ENCODE results near the gene VSIG2. TPM values are rescaled to one million over a fixed set of nuclear protein-coding genes. Genes with fewer than 3 reads are reported as not detected.

Gene VSIG2
- total and polyA plus RNA-seq, 2 donors (not counting 3 experiments of a cell fraction or from before 2014, with no cell fraction given) = 1.2 to 7.0 TPM

- H3K4me1 ChIP-seq (ENCODE audit: control insufficient read depth, extremely low read depth, insufficient read depth, low read length) = peaks cover 73% of the 10 kb centered on the region
- FAIRE-seq (no peak), DNase-seq (ENCODE audit: low read depth, low spot score) (no peak)
- TF ChIP-seq JUN (IDR thresholded peaks at IDR 0.05; ENCODE audit: borderline replicate concordance, insufficient read depth, insufficient read length, low read depth) = no peak
- TF ChIP-seq POLR2AphosphoS5 (IDR thresholded peaks at IDR 0.05; ENCODE audit: insufficient read depth, low read depth, low read length) = no peak
- TF ChIP-seq GATA2 (IDR thresholded peaks at IDR 0.05; ENCODE audit: insufficient read depth, insufficient read length, low read depth, low read length) = no peak
- TF ChIP-seq POLR2A (IDR thresholded peaks at IDR 0.05; ENCODE audit: low read depth, low read length) = no peak
- TF ChIP-seq MYC (IDR thresholded peaks at IDR 0.05; ENCODE audit: low read depth, low read length) = no peak
- H3K27me3 ChIP-seq (ENCODE audit: control insufficient read depth in 2 of 2, insufficient read depth in 2 of 2, low read length in 2 of 2) = no peaks in the 10 kb centered on the region
- no peak overlapping the region for H3K4me3 ChIP-seq (replicated peaks in 1 of 3; ENCODE audit: insufficient read depth in 1 of 3, low read depth in 1 of 3, low read length in 3 of 3)
- peak overlapping the region; percentile 37 for H3K4me2 ChIP-seq (ENCODE audit: insufficient read depth, low read length)
- intact Hi-C loops (cut with micrococcal nuclease) = no loop called here
- H3K9me3 ChIP-seq (replicated peaks; ENCODE audit: control insufficient read depth, insufficient read depth, low read length) = no peaks in the 10 kb centered on the region
- BruUV-seq (replicated peaks) = no TSS peak
- H3K9me1 ChIP-seq (replicated peaks; ENCODE audit: control insufficient read depth, extremely low read depth, insufficient read depth, low read length) = no peaks in the 10 kb centered on the region
- peaks cover 41% of the 10 kb centered on the region for H3K79me2 ChIP-seq (ENCODE audit: control insufficient read depth, insufficient read depth, low read length)
- H3K9ac ChIP-seq (replicated peaks; ENCODE audit: extremely low read depth, insufficient read depth, low read length) = no peak overlapping the region
- CTCF ChIA-PET = interaction anchor here (1.2 to 16.9 kb wide), 5 partner anchors 6 to 110 kb away, joined by 3 to 301 read pairs (median 29); partner anchors contain the start of genes ESAM, NRGN and VSIG2
- H3K36me3 ChIP-seq (ENCODE audit: control insufficient read depth in 2 of 2, extremely low read depth in 1 of 2, insufficient read depth in 2 of 2, low read length in 2 of 2) = peaks cover 23 to 38% of the 10 kb centered on the region in 2 experiments
- H4K20me1 ChIP-seq (replicated peaks; ENCODE audit: control insufficient read depth, extremely low read depth, insufficient read depth, low read length) = no peaks in the 10 kb centered on the region
- POLR2A ChIA-PET = interaction anchor here (1.2 to 1.8 kb wide), 2 partner anchors 8 to 122 kb away, joined by 3 to 7 read pairs; no protein-coding TSS in a partner anchor
- peak overlapping the region; percentile 35 for H3K27ac ChIP-seq (ENCODE audit: insufficient read depth, low read depth, low read length)
- no peak overlapping the region for H2AFZ ChIP-seq (ENCODE audit: low read depth, low read length)
- dilution Hi-C loops (cut with MboI; ENCODE audit: extremely low pct_ligation_motif_present, low sequenced_read_pairs) = no loop called here
These were observed 2.7 kb upstream of the VSIG2 start for GRCh38 chr11:124754710-124755109.

DNA sequence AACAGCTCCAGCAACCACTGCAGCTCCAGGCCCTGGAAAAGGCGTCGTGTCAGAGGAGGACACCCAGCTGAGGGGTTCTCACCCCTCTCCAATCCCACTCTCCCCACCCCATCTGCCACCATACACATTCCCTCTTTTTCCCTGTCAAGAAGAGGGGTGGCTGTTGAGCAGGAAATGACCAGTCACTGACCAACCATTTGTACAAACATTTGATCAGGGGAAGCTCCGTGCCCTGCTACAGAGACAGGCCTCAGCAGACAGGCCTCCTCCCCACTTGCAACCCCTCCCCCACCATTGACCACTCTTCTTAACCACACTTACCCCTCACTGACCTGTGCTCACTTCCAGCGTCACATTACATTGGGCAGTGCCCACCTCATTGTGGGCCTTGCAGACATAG, 2.3 kb upstream of the VSIG2 start:
- H3K9me1 ChIP-seq (replicated peaks; ENCODE audit: control insufficient read depth, extremely low read depth, insufficient read depth, low read length) = no peaks in the 10 kb centered on the region
- POLR2A ChIA-PET = interaction anchor here (0.8 to 1.8 kb wide), 4 partner anchors 9 to 122 kb away, joined by 3 to 7 read pairs (median 3); no protein-coding TSS in a partner anchor
- intact Hi-C loops (cut with micrococcal nuclease) (no loop called here), dilution Hi-C loops (cut with MboI; ENCODE audit: extremely low pct_ligation_motif_present, low sequenced_read_pairs) (no loop called here)
- H3K9me3 ChIP-seq (replicated peaks; ENCODE audit: control insufficient read depth, insufficient read depth, low read length) = no peaks in the 10 kb centered on the region
- peaks cover 39% of the 10 kb centered on the region for H3K79me2 ChIP-seq (ENCODE audit: control insufficient read depth, insufficient read depth, low read length)
- H3K36me3 ChIP-seq (ENCODE audit: control insufficient read depth in 2 of 2, extremely low read depth in 1 of 2, insufficient read depth in 2 of 2, low read length in 2 of 2) = peaks cover 23 to 38% of the 10 kb centered on the region in 2 experiments
- CTCF ChIA-PET = interaction anchor here (1.2 to 16.9 kb wide), 6 partner anchors 6 to 110 kb away, joined by 3 to 301 read pairs (median 27); partner anchors contain the start of genes ESAM, NRGN and VSIG2
- H3K4me3 ChIP-seq (replicated peaks in 1 of 3; ENCODE audit: insufficient read depth in 1 of 3, low read depth in 1 of 3, low read length in 3 of 3) = no peak overlapping the region
- H2AFZ ChIP-seq (ENCODE audit: low read depth, low read length) = no peak overlapping the region
- H3K9ac ChIP-seq (replicated peaks; ENCODE audit: extremely low read depth, insufficient read depth, low read length) = no peak overlapping the region
- TF ChIP-seq JUN (IDR thresholded peaks at IDR 0.05; ENCODE audit: borderline replicate concordance, insufficient read depth, insufficient read length, low read depth) = no peak
- peak; percentile 56 for TF ChIP-seq FOS (IDR thresholded peaks at IDR 0.05; ENCODE audit: borderline replicate concordance, insufficient read depth, low read length)
- TF ChIP-seq GATA2 (IDR thresholded peaks at IDR 0.05; ENCODE audit: insufficient read depth, insufficient read length, low read depth, low read length) = peak; percentile 21
- no peak for TF ChIP-seq EZH2 (IDR thresholded peaks at IDR 0.05; ENCODE audit: borderline replicate concordance, low read depth, low read length, severe bottlenecking)
- peak; percentile 51 for TF ChIP-seq POLR2A (IDR thresholded peaks at IDR 0.05; ENCODE audit: low read depth, low read length)
- H3K27me3 ChIP-seq (ENCODE audit: control insufficient read depth in 2 of 2, insufficient read depth in 2 of 2, low read length in 2 of 2) = no peaks in the 10 kb centered on the region
- H4K20me1 ChIP-seq (replicated peaks; ENCODE audit: control insufficient read depth, extremely low read depth, insufficient read depth, low read length) = no peaks in the 10 kb centered on the region
- peak; percentile 37 for DNase-seq (ENCODE audit: low read depth, low spot score)
- no peak overlapping the region for H3K4me2 ChIP-seq (ENCODE audit: insufficient read depth, low read length)
- peak overlapping the region; percentile 35 for H3K27ac ChIP-seq (ENCODE audit: insufficient read depth, low read depth, low read length)
- BruUV-seq (replicated peaks) = no TSS peak
- peak; percentile 86 for FAIRE-seq
- H3K4me1 ChIP-seq (ENCODE audit: control insufficient read depth, extremely low read depth, insufficient read depth, low read length) = peaks cover 76% of the 10 kb centered on the region
